RWPE2 (cell line): ENCODE measurements around the gene CRYAB.
"Not testable (repeated sequence)": the region's sequence is repeated elsewhere in the genome, so short reads cannot be mapped to it uniquely, and the experiment has no call there.

Experiments
- ATAC-seq: fragments of 200-7000 bp; cut with Tn5 transposase; 3 replicates; pipeline ENCODE4 v1.9.1; 2021; ENCODE audit warnings: low read depth
- DNase-seq: peaks from one replicate; pipeline ENCODE4 v3.0.0-alpha.2; 2020; ENCODE audit warnings: low spot score
- H3K27ac ChIP-seq: fragments of 450-650 bp; 2 replicates; pipeline ENCODE4 v1.5.1; 2017; ENCODE audit warnings: mild to moderate bottlenecking; ENCODE audit not compliant: poor library complexity, severe bottlenecking
- H3K27me3 ChIP-seq: fragments of 250-450 bp; sonication (Bioruptor Pico); 2 replicates; pipeline ENCODE4 v1.5.1; 2021; ENCODE audit warnings: mild to moderate bottlenecking, moderate library complexity; ENCODE audit not compliant: insufficient read depth, poor library complexity, severe bottlenecking
- H3K36me3 ChIP-seq: fragments of 250-450 bp; sonication (Bioruptor Pico); 2 replicates; pipeline ENCODE4 v1.5.1; 2020; ENCODE audit warnings: low read depth, mild to moderate bottlenecking, moderate library complexity
- H3K4me1 ChIP-seq: fragments of 250-450 bp; sonication (Bioruptor Pico); 2 replicates; pipeline ENCODE4 v1.5.1; 2021; ENCODE audit warnings: mild to moderate bottlenecking, moderate library complexity; ENCODE audit not compliant: insufficient read depth, poor library complexity, severe bottlenecking
- H3K4me3 ChIP-seq: fragments of 250-450 bp; sonication (Bioruptor Pico); 2 replicates; pipeline ENCODE4 v1.5.1; 2021; ENCODE audit warnings: mild to moderate bottlenecking, moderate library complexity; ENCODE audit not compliant: severe bottlenecking
- H3K9me3 ChIP-seq: fragments of 250-450 bp; sonication (Bioruptor Pico); 2 replicates; pipeline ENCODE4 v1.5.1; 2021; ENCODE audit warnings: mild to moderate bottlenecking, moderate library complexity; ENCODE audit not compliant: severe bottlenecking
- TF ChIP-seq, protein P1 (sequence below): fragments of 450-650 bp; IDR thresholded peaks from one replicate; pipeline ENCODE4 v1.5.1; 2017; ENCODE audit warnings: mild to moderate bottlenecking, moderate library complexity; ENCODE audit not compliant: poor library complexity, severe bottlenecking

Gene CRYAB

DNA sequence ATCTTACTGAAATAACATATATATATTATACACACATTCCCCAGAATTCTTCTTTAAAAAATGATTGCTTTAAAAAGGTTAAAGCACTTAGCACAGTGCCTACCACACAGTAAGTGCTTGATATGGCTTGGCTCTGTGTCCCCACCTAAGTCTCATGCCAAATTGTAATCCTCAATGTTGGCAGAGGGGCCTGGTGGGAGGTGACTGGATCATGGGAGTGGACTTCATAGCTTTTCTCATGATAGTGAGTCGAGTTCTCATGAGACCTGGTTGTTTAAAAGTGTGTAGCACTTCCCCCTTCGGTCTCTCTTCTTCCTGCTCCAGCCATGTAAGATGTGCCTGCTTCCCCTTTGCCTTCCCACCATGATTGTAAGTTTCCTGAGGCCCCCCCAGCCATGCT, 6.2 kb downstream of the CRYAB start:
- no peaks in the 10 kb centered on the region for H3K9me3 ChIP-seq
- no peak for ATAC-seq
- H3K4me3 ChIP-seq: no peak overlapping the region
- no peak overlapping the region for H3K27ac ChIP-seq
- H3K4me1 ChIP-seq: no peaks in the 10 kb centered on the region
- TF ChIP-seq, protein P1, sequence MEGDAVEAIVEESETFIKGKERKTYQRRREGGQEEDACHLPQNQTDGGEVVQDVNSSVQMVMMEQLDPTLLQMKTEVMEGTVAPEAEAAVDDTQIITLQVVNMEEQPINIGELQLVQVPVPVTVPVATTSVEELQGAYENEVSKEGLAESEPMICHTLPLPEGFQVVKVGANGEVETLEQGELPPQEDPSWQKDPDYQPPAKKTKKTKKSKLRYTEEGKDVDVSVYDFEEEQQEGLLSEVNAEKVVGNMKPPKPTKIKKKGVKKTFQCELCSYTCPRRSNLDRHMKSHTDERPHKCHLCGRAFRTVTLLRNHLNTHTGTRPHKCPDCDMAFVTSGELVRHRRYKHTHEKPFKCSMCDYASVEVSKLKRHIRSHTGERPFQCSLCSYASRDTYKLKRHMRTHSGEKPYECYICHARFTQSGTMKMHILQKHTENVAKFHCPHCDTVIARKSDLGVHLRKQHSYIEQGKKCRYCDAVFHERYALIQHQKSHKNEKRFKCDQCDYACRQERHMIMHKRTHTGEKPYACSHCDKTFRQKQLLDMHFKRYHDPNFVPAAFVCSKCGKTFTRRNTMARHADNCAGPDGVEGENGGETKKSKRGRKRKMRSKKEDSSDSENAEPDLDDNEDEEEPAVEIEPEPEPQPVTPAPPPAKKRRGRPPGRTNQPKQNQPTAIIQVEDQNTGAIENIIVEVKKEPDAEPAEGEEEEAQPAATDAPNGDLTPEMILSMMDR: no peak
- H3K27me3 ChIP-seq: no peaks in the 10 kb centered on the region
- H3K36me3 ChIP-seq: no peaks in the 10 kb centered on the region
- DNase-seq: no peak

DNA sequence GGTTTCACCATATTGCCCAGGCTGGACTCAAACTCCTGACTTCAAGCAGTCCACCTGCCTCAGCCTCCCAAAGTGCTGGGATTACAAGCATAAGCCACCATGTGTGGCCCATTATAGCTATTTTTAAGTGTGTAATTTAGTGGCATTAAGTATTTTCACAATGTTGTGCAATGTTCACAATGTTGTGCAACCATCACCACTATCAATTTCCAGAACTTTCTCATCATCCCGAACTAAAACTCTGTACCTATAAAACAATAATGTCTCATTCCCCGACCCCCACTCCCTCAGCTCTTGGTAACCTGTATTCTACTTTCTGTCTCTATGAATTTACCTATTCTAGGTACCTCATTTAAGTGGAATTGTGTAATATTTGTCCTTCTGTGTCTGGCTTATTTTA, 24.7 kb downstream of the CRYAB start:
- H3K9me3 ChIP-seq: no peaks in the 10 kb centered on the region
- TF ChIP-seq, protein P1: no peak
- no peaks in the 10 kb centered on the region for H3K27me3 ChIP-seq
- no peak overlapping the region for H3K4me3 ChIP-seq
- ATAC-seq: no peak
- H3K4me1 ChIP-seq: no peaks in the 10 kb centered on the region
- DNase-seq: no peak
- H3K27ac ChIP-seq: no peak overlapping the region
- H3K36me3 ChIP-seq: no peaks in the 10 kb centered on the region

DNA sequence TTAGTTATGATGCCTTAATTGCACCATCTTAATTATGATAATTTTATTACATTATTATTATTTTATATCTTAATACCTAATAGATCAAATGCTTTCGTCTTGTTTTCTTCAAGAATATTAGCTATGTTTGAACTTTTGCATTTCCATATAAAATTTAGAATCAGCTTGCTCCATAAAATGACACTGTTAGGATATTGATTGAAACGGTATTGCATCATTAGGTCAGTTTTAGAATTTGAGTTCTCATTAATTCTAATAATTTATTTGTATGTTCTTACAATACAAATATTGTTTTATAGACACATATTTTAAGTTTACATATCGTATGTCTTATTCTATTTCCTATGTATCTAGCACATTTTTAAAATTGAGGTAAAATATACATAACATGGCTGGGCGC, 25.5 kb downstream of the CRYAB start:
- TF ChIP-seq, protein P1: no peak

DNA sequence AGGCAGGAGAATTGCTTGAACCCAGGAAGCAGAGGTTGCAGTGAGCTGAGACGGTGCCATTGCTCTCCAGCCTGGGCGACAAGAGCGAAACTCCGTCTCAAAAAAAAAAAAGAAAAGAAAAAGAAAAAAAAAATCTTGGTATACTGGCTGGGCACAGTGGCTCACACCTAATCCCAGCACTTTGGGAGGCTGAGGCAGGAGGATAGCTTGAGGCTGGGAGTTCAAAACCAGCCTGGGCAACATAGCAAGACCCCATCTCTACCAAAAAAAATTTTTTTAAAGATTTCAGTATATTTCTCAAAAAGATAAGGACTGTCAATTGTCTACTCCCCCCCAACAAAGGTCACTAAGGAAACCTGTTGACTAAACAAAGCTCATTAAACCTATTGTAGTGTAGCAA, 26.5 kb downstream of the CRYAB start:
- H3K9me3 ChIP-seq, H3K4me1 ChIP-seq, H3K27me3 ChIP-seq, H3K36me3 ChIP-seq, DNase-seq, ATAC-seq, H3K27ac ChIP-seq, H3K4me3 ChIP-seq: not testable (repeated sequence)

More for the DNA sequence above, 25.5 kb downstream of the CRYAB start:
- H3K27me3 ChIP-seq: no peaks in the 10 kb centered on the region
- no peaks in the 10 kb centered on the region for H3K4me1 ChIP-seq
- H3K4me3 ChIP-seq: no peak overlapping the region
- no peaks in the 10 kb centered on the region for H3K9me3 ChIP-seq
- no peaks in the 10 kb centered on the region for H3K36me3 ChIP-seq
- DNase-seq (no peak), ATAC-seq (no peak)
- H3K27ac ChIP-seq: no peak overlapping the region

DNA sequence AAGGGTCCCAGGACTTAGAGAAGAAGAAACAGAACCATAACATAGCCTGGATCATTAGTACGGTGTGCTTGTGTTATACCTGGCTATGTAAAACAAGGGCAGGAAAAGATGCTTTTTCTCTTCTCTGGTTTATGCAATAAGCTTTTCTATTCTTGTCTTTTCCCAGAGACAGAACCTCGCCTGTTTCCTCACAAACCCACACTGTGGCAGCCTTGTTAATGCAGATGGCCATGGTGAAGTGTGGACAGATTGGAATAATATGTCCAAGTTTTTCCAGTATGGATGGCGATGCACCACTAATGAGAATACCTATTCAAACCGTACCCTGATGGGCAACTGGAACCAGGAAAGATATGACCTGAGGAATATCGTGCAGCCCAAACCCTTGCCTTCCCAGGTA, 29.4 kb downstream of the CRYAB start:
- DNase-seq (no peak), ATAC-seq (no peak)
- no peaks in the 10 kb centered on the region for H3K27me3 ChIP-seq
- no peak overlapping the region for H3K4me3 ChIP-seq
- no peak overlapping the region for H3K27ac ChIP-seq
- TF ChIP-seq, protein P1: no peak
- no peaks in the 10 kb centered on the region for H3K9me3 ChIP-seq
- H3K36me3 ChIP-seq: no peaks in the 10 kb centered on the region
- H3K4me1 ChIP-seq: no peaks in the 10 kb centered on the region
